OCI-LY7 (cell line): ENCODE data around the gene ASCL3. TPM values are rescaled to one million over a fixed set of nuclear protein-coding genes. Genes with fewer than 3 reads are reported as not detected.

Experiments
- BruUV-seq: library from RNA; stranded (reverse); fragments of 400-500 nt; replicated peaks from 2 replicates; lab custom pipeline; 2021; lab: Mats Ljungman, UMichigan
- CTCF ChIA-PET: fragments of 300-600 bp; sonication (Branson Sonifier 250); formaldehyde crosslinking; loops from one replicate; lab custom pipeline; 2022; ENCODE audit warnings: antibody characterized with exemption; ENCODE audit not compliant: unreplicated experiment; lab: Charles Lee
- POLR2A ChIA-PET: fragments of 300-600 bp; sonication (Branson Sonifier 250); formaldehyde crosslinking; loops from one replicate; lab custom pipeline; 2022; ENCODE audit warnings: antibody characterized with exemption; lab: Charles Lee
- DNase-seq: peaks from one replicate; pipeline ENCODE4 v3.0.0-alpha.2; 2015; ENCODE audit warnings: low spot score
- H2AFZ ChIP-seq: fragments of 200-600 bp; sonication (generic), shearing (Covaris generic); 2 replicates; pipeline ENCODE4 v1.6.1; 2014; ENCODE audit warnings: mild to moderate bottlenecking, antibody characterized with exemption, low read length, moderate library complexity
- H3K27ac ChIP-seq: fragments of 200-600 bp; sonication (generic); 2 replicates; pipeline ENCODE4 v1.5.1; 2014; ENCODE audit warnings: mixed run types, low read depth, mild to moderate bottlenecking, moderate library complexity, low read length, inconsistent platforms; ENCODE audit not compliant: poor library complexity, severe bottlenecking
- H3K36me3 ChIP-seq: fragments of 200-600 bp; sonication (generic); 2 replicates; pipeline ENCODE4 v1.6.1; 2014; ENCODE audit warnings: mild to moderate bottlenecking, antibody characterized with exemption, low read length, moderate library complexity, mixed read lengths; ENCODE audit not compliant: insufficient read depth
- H3K4me1 ChIP-seq: fragments of 200-600 bp; sonication (generic); 2 replicates; pipeline ENCODE4 v1.5.1; 2014; ENCODE audit warnings: mild to moderate bottlenecking, low read length; ENCODE audit not compliant: insufficient read depth, poor library complexity, severe bottlenecking
- H3K4me2 ChIP-seq: fragments of 200-600 bp; sonication (generic); 2 replicates; pipeline ENCODE4 v1.6.1; 2014; ENCODE audit warnings: mild to moderate bottlenecking, low read length
- H3K4me3 ChIP-seq: fragments of 200-600 bp; sonication (generic); 2 replicates; pipeline ENCODE4 v1.5.1; 2014; ENCODE audit warnings: mild to moderate bottlenecking, low read depth, low read length; ENCODE audit not compliant: poor library complexity, severe bottlenecking
- H3K79me2 ChIP-seq: fragments of 200-600 bp; sonication (generic); 2 replicates; pipeline ENCODE4 v1.6.1; 2016; ENCODE audit warnings: low read depth, mild to moderate bottlenecking, low read length, moderate library complexity, mixed read lengths; ENCODE audit not compliant: insufficient read depth
- H3K9me2 ChIP-seq: fragments of 200-600 bp; sonication (generic); 2 replicates; pipeline ENCODE4 v1.6.1; 2016; ENCODE audit warnings: mild to moderate bottlenecking, low read length, mixed read lengths; ENCODE audit not compliant: insufficient read depth
- H3K9me3 ChIP-seq: fragments of 200-600 bp; sonication (generic); 2 replicates; pipeline ENCODE4 v1.6.1; 2014; ENCODE audit warnings: mild to moderate bottlenecking, mixed run types, low read length, mixed read lengths
- H4K20me1 ChIP-seq: fragments of 200-600 bp; sonication (generic); 2 replicates; pipeline ENCODE4 v1.6.1; 2014; ENCODE audit warnings: mild to moderate bottlenecking, antibody characterized with exemption, low read length, moderate library complexity, mixed read lengths; ENCODE audit not compliant: insufficient read depth
- CTCF ChIP-seq: fragments of 200-600 bp; sonication (generic); conservative IDR thresholded peaks from 2 replicates; pipeline ENCODE4 v1.5.1; 2014; ENCODE audit warnings: mild to moderate bottlenecking, antibody characterized with exemption, low read length, moderate library complexity, mixed read lengths
- EZH2phosphoT487 ChIP-seq: fragments of 200-600 bp; sonication (generic); IDR thresholded peaks from 2 replicates; pipeline ENCODE4 v1.6.1; 2018; ENCODE audit warnings: low read depth, borderline replicate concordance, mild to moderate bottlenecking, mixed run types, antibody characterized with exemption, low read length, moderate library complexity, mixed read lengths
- intact Hi-C: fragments of 100-400 bp; cut with micrococcal nuclease; formaldehyde crosslinking; loops from one replicate; pipeline ENCODE4 v1.10.0; 2022; ENCODE audit not compliant: unreplicated experiment
- total RNA-seq, 2 experiments: library from RNA; depleted of rRNA in 1 of 2; stranded (reverse); fragments of >200 nt in 1 of 2; shearing (Covaris generic) in 1 of 2; gene quantifications; 2 replicates each; pipeline ENCODE4 v1.2.3, GENCODE V29; 2014 to 2022

Gene ASCL3
- total RNA-seq, 2 experiments from 2014 or later: not detected

- Histone ChIP-seq H4K20me1 (0 out of 2 replicates have a peak, but pooled peaks cover 6% of the 10 kb centered on the region), H3K4me2 (peak overlapping the region; percentile 98), H3K4me3 (peak overlapping the region; percentile 88), H3K79me2 (peaks cover 41% of the 10 kb centered on the region), H3K9me2 (no peaks in the 10 kb centered on the region), H3K4me1 (peaks cover 24% of the 10 kb centered on the region), H3K36me3 (peaks cover 10% of the 10 kb centered on the region; the same call in 1 of the 2 replicates), H3K27ac (peak overlapping the region; percentile 60), H2AFZ (peak overlapping the region; percentile 69), H3K9me3 (no peaks in the 10 kb centered on the region)
- ChIA-PET POLR2A (interaction anchor here (0.6 to 1.4 kb wide), 13 partner anchors 10 to 613 kb away, joined by 3 to 9 read pairs (median 4); partner anchors contain the start of genes RPL27A and TRIM66), CTCF (interaction anchor here (0.6 kb wide), 1 partner anchor 649 kb away, joined by 3 read pairs; no protein-coding TSS in a partner anchor)
- BruUV-seq: no TSS peak
- intact Hi-C loops: loop anchor here (1.0 to 2.0 kb wide), 4 partner anchors 52 to 497 kb away; partner anchors contain the start of genes AKIP1, TMEM41B and ZNF143
- TF ChIP-seq CTCF (no peak), EZH2phosphoT487 (no peak)
- peak; percentile 78 for DNase-seq
These were observed 20.9 kb upstream of the ASCL3 start for GRCh38 chr11:8963569-8964323.

- BruUV-seq: no TSS peak
- H3K4me2 ChIP-seq: peak overlapping the region; percentile 98
- H3K9me2 ChIP-seq: no peaks in the 10 kb centered on the region
- peak overlapping the region; percentile 88 for H3K4me3 ChIP-seq
- H3K36me3 ChIP-seq: peaks cover 10% of the 10 kb centered on the region; the same call in 1 of the 2 replicates
- intact Hi-C loops: no loop called here
- peak overlapping the region; percentile 60 for H3K27ac ChIP-seq
- TF ChIP-seq CTCF: no peak
- no peak for TF ChIP-seq EZH2phosphoT487
- H3K9me3 ChIP-seq: no peaks in the 10 kb centered on the region
- H3K79me2 ChIP-seq: peaks cover 42% of the 10 kb centered on the region
- DNase-seq: no peak
- H3K4me1 ChIP-seq: peaks cover 24% of the 10 kb centered on the region
- H2AFZ ChIP-seq: no peak overlapping the region
- ChIA-PET POLR2A (interaction anchor here (1.1 to 1.4 kb wide), 3 partner anchors 14 to 274 kb away, joined by 3 to 6 read pairs (median 4); no protein-coding TSS in a partner anchor), CTCF (interaction anchor here (0.5 kb wide), 1 partner anchor 27 kb away, joined by 3 read pairs; no protein-coding TSS in a partner anchor)
- H4K20me1 ChIP-seq: 0 out of 2 replicates have a peak, but pooled peaks cover 6% of the 10 kb centered on the region
These were observed 20.0 kb upstream of the ASCL3 start for GRCh38 chr11:8962841-8963240.
